ENCODE data around the gene MYO16.

The MYO16 gene

DNA sequence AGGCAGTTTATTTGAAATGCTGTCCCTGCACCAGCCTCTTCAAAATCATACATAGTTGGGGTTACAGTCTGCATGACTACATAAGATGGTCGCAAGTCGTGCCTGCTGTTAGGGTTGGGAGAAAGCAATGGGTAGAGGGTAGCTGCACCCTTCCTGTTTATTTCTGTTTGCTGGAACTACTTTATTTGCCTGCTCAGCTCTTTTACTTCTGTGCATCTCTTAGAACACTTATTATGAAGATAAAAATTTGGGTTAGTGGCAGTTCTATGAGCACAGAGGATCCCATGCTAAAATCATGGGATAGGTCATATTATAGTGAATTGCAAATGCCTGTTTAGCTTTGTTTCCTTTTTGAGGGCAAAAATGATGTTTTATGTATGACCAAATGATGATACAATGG is 160.1 kb downstream of the MYO16 start:
- no peak for DNase-seq

DNA sequence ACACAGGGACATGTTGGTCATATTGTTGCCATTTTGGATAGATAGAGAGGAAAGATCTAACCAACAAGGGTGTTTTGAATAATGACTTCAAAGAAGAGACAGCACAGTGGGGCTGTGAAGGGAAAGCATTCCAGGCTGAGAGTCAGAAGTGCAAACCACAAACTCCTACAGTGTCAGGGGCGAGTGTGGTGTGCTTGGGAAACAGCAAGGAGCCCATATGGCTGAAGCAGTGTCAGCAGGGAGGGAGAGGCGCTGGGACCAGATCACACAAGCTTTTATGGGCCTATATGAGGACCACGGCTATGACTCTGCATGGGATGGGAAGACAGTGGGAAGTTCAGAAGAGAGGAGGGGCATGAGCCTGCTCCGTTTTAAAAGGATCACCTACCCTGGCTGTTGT is 166.4 kb downstream of the MYO16 start:
- no peak for DNase-seq

DNA sequence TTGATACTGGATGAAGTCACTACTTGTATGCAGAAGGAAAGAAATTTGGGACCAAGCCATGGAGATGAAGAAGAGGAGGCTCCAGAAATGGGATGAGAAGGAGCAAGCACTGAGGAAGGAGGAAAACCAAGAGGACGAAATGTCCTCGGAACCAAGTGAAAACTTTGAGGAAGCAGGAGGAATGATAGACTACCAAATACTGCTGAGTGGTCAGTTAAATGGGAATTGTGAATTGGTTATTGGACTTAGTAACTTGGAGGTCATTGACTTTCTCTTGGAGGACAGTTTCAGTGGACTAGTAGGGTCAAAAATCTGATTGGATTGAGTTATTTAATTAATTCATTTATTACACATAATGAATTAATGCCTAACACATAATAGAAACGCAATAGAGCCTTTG is 167.9 kb downstream of the MYO16 start:
- DNase-seq: no peak

DNA sequence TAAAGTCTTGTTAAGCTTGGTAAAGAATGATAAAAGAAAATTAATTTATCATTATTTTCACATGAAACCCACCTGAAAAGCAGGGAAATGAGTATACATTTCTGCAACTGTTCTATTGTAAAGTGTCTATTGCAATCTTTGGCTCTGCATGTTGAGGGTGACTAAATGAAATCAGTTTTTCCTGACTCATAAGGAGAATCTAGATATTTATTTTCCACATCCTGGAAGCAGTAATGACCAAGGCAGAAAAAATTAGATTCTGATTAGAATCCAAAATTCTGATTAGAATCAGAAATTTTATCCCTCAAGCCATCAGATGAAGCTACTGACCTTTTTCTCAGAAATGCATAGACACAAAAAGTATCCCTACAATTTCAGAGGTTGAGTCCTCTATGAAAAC is 178.4 kb downstream of the MYO16 start:
- DNase-seq: no peak

DNA sequence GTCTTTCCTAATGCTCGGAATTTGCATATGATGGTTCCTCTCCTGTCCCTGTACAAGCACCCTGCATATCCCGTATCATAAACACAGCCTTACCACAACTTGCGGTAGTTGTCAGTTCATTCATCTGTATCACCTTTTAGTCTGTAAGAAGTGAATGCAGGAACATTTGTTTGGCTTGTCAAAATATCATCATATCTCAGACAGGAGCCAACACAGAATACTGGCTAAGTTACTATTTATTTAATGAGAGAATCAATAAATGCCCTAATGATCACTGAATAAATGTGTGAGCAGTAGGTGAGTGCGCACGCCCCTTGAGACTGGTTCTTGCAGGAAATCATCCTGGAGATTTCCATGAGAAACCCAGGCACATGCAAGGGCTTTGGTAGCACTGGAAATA is 182.8 kb downstream of the MYO16 start:
- DNase-seq: no peak

DNA sequence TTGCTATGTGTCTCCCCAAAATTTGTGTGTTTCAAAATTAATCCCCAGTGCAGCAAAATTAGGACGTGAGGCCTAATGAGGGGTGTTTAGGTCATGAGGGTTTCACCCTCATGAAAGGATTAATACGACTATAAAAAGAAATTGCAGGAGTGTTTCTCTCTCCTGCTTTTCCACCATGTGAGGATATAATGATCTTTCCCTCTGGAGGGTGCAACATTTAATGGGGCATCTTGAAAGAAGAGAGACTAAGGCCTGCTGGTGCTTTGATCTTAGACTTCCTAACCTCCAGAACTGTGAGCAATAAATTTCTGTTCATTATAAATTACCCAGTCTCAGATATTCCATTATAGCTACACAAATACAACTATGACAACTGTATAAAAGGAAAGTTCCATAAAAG is 183.2 kb downstream of the MYO16 start:
- DNase-seq: no peak

DNA sequence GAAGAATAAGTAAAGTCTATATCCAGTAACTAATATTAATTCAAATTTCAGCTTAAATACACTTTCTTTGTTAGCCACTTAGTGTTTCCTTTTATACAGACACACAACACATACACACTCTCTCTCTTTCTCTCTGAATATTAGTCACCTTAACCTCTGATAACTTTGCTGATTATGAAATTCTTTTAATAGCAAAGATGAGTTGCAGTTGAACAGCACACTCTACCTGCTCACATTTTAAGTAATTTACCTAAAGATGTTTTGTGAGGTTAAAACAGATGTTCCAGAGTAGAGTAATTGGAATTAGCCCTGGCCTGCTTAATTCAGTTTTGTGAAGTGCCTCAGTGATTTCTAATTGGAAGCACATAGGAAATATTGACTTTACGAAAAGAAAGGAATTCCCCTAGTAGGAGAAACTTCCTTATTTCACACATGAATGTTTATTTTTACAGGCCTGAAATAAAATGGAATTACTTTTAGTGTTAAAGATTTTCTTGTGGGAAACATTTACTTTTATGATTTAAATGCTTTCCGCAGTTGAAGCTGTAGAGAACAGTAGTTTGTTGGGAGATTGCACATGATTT is 184.3 kb downstream of the MYO16 start:
- DNase-seq: no peak

DNA sequence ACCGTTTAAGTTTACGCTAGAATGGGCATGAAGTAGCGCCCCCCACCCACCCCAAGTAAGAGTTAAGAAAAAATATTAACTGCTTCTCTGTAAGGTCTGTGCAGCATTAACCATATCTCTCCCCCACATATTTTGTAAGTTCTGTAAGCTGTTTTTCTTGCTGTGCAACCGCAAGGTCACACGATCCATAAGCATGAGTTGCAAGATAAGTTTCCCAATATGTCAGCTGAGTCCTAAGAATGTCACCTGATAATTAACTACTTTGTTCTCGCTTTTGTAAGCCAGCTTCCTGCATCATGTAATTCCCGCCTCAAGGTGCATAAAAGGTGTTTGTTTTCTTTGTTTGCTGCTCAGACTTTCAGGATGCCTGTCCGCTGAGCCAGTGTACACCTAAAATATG is 187.0 kb downstream of the MYO16 start:
- no peak for DNase-seq

DNA sequence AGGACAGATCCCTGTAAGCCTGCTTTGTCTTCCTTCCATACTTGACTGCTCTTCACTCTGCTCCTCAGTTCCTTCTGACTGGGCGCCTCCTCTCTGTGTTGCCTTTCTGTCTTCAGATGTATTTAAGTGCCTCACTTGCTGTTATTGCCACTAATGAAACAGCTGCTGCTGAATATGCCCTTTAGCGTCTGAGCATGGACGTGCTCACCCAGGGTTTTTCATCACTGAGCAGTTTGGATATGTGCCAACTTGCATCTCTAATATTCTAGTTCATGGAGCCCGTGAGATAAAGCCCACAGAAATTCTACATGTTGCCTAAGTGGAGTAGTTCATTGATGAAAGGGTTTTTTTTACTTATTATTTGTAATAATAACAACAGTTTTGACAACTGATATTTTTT is 198.2 kb downstream of the MYO16 start:
- no peak for DNase-seq

DNA sequence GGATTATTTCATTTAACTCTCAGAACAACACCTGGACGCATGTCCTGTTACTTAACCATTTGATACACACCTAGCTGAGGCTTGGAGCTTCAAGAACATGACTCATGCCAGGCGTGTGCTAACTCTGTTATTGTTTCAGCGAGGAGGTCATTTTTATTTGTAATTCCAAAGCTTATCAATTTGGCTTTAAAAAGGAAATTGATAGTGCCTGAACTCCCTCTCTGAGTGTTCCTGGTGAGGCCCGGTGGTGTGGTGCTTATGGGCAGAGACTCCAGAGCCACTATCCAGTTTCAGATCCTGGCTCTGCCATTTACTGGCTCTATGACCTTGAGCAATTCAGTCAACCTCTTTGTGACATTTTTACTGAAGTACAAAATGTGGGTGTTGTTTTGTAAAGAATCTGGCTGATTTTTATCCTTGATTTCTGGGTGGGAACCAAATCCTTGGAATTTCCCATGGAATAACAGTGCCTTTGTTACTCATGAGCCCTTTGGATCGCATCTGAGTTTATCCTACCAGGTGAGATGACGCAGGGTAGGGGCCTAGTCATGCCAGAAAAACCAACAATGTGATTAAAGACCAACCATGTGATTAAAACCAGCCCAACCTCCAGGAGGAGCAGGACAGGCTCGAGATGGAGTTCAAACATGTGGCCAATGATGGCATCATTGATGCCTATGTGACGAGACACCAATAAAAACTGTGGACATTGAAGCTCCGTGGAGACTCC is 198.8 kb downstream of the MYO16 start:
- no peak for DNase-seq

DNA sequence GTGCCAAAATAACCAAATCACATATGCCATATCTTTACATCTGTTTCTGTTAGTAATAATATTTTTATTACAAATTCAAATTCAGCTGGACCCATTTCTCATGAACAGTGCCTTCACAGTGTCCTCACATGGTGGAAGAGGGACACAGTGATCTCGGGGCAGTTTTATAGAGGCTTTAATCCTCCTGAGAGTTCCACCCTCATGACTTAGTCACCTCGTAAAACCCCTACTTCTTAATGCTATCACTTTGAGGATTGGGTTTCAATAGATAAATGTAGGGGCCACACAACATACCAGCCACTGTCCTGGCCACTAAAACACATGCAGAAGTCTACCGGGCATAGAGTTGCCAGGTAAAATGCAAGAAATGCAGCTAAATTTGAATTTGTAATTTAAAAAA is 201.5 kb downstream of the MYO16 start:
- no peak for DNase-seq

DNA sequence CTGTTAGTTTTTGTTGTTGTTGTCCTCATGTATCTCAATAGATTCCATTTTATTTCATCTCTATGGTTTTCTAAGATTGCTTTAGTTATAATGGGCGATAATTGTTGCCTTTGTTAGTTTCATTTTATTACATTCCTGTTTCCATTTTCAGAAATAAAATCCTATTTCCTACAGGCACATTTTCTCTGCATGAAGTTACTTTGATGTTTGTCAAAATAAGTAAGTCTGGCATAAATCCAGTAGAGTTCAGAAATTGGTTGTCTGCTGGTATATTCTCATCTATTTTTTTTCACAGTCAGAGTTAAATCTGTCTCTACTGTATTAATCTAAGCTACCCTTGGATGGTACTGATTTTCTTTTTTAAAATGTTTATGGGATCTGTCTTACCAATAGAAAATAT is 204.1 kb downstream of the MYO16 start:
- DNase-seq: no peak

DNA sequence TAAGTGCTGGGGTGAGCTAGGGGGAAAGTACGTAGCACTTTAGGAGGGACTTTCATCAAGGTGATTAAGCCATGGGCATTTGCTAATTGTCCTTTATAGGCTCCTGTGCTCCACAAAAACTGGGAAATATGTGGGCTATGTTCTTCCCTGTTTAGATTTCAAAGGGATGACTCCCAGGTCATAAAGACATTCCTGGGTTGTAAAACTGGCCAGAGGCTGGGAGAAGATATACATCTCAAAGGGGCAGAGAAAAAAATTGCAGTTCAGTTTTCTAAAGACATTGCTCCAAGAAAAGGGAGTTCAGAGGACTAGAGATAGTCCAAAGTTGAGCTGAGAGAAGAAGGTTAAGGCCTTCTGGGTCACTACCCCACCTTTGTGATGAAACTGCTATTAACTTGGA is 204.8 kb downstream of the MYO16 start:
- DNase-seq: no peak

DNA sequence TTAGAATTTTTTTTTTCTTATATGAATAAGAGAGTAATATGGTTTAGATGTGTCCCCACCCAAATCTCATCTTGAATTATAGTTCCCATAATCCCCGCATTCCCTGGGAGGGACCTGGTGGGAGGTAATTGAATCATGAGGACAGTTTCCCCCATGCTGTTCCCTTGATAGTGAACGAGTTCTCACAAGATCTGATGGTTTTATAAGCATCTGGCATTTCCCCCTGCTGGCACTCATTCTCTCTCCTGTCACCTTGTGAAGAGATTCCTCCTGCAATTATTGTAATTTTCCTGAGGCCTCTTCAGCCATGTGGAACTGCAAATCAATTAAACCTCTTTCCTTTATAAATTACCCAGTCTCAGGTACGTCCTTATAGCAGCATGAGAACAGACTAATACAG is 205.7 kb downstream of the MYO16 start:
- DNase-seq: no peak

DNA sequence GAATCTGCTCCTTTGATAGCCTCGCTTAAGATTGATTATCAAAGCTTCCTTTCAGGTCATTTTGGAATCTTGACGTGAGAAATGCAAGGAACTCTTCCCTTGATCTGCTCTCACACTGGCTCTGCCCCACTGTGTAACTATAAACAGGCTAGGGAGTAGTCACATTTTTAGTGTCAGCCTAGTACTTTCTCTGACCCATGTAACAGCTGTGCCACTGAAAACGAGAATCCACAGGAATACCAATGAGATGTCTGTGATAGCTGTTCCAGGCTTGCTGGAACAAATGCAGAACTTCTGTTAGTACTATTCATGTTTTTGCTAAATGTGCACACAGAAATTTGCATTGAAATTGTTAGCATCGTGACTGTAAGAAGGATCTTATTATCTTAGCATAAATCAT is 221.3 kb downstream of the MYO16 start:
- DNase-seq: no peak

DNA sequence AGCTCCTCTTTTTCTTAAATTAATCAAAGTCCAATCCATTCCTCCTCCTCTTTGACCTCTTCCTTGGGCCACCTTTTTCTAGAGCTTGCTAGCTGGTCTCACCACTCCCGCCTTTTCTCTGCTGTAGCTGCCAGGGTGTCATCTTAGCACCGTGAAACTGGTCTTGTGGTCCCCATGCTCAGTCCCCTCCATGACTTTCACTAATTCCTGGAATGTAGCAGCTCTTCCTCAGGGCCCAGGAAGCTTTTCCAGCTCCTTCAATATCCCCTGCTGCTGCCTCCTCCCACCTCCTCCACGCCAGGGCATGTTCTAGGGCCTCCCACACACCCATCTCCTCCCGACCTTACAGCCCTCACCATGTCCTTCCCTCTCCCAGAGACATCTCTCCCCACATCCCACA is 222.2 kb downstream of the MYO16 start:
- DNase-seq: no peak

DNA sequence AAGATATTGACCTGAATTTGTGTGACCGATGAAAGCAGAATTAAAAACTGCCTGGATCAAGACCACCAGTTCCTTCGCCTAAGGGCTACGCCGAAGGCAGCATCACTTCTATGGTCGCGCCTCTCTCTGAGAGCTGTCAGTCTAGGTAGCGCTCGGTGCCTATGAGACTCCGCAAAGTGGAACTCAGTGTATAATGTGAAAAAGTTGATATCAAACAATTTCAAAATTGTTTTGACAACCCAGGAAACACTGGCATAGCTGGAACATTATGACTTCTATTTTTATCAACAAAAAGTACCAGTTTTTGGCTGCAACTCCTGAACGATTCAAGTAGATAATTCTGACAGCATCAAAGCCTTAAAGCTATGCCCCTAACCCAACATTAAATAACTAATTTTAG is 223.6 kb downstream of the MYO16 start:
- no peak for DNase-seq

DNA sequence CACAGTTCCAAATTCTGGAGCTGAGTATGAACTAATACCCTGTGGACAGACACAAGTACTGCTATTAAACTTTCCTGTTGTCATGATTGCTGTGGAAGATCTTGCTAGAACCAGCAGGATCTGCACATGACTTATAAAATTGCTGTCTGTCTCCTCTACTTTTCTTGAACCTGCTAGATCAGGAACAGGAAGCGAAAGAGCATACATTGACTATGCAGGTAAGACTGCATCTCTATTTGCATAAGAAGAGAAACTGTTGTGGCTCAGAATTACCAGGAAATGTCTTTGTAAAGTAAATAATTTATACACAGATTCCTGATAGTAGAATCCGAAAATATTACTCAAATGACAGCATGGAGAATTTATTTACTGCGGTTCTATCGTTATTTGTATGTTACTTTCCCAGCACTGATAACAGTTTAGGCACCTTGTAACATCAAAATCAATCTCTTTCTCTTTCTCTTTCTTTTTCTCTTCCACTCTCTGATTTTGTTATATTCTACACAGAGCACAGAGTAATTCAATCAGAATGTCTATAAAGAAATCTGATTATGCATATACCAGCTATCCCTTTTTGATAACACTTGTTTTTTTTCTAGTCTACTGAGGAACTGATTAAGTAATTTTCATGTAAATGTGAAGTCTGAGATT is 226.5 kb downstream of the MYO16 start:
- no peak for DNase-seq

DNA sequence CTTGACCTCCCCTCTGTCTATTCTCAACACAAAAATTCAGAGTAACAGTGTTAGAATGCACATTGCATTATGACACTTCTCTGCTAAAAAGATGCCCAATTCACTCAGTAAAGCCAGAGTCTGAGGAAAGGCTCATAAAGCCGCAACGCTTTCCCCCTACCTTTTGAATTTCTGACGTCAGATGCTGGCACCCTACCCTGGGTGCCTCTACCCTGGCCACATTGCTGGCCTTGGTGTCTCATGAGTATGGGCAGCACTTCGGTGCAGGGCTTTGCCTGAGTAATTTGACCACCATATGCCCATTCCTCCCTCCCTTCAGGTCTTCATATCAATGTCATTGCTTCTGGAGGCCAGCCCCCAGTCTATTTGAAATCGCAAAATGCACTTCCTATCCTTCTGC is 229.3 kb downstream of the MYO16 start:
- no peak for DNase-seq

DNA sequence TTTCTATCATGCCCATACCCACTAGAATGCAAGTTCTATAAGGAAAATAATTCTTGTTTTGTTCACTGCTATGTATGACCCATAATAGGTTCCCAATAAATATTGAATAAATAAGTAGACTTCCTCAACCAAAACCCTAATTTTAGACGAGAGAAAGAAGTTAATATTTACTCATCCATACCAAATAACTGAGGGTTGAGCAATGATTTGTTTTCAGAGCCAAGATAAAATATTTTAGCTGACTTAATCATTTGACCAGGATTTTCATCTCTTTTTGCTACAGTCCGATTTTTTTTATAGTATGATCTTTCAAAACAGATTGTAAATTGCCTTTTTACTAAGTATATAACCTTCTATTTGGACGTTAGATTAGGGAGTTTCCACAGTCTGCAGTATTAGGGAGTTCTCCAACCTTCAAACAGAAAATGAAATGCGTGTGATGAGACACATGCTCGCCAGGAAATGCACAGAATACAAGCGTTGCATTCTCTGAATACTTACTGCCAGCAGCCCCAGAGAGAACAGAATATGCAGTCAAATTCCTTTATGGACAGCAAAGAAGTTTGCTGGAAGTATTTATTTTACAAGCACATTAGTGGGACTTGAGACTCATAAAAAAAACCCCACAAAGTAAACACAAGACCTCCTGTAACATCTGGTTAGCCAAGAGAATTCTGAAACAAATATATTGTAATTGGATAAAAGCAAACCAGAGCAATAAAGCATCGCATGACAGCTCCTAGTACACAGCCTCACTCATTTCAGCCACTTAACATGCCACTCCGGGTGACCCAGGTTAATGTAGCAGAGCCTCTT is 230.0 kb downstream of the MYO16 start:
- DNase-seq: no peak

DNA sequence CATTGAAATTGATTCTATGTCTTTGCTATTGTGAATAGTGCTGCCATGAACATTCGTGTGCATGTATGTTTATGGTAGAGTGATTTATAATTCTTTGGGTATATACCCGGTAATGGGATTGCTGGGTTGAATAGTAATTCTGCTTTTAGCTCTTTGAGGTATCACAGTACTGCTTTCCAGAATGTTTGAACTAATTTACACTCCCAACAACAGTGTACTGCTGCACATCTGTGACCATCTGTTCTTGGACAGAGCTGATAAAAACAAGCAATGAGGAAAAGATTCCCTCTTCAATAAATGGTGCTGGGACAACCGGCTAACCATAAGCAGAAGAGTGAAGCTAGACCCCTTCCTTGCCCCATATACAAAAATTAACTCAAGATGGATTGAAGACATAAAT is 231.0 kb downstream of the MYO16 start:
- DNase-seq: no peak

DNA sequence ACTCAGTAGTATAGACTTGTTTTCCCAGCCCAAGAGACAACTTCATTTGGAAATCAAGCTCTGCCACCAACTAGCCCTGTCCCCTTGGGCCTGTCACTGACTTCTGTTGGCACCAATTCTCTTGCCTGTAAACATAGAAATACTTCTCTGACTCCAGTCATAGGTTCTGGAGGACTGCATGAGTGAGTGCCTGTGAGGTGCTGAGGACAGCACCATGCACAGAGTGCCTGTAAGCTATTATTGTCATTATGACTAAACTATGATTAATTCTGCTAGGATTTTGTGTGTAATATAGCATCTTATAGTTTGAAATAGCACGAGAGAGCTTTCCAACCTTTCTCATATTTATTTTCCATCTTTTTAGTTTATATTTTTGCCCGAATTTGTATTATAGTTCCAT is 247.9 kb downstream of the MYO16 start:
- DNase-seq: no peak

DNA sequence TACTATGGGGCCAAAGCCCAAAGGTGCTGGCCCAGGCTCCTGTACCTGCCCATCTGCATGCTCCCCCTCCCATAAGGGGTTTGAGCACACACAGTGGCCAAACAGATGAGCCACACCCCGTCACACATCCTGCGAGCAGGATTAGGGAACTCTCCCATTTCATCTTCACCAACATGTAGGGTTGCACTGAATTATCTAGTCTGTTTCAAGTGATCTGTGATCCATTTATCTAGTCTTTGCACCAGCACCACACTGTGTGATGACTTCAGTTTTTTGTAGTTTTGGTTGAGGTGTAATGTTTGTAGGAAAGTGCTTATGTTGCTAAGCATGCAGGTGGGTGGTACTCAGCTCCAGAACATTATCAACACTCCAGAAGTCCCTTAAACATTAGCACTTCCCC is 249.3 kb downstream of the MYO16 start:
- DNase-seq: no peak

Data from hypothalamus (tissue), 51 donors.